PC-9 (cell line): ENCODE measurements around the gene MT1HL1.

ENCODE experiments used
- EZH2 ChIP-seq: fragments of 200-600 bp; sonication (generic); IDR thresholded peaks from 2 replicates; pipeline ENCODE4 v1.8.0; 2017; ENCODE audit warnings: antibody characterized with exemption, low read depth
- TF ChIP-seq, protein P1 (sequence below): fragments of 200-600 bp; sonication (generic); conservative IDR thresholded peaks from 2 replicates; pipeline ENCODE4 v1.6.1; 2017; ENCODE audit warnings: mixed run types, antibody characterized with exemption, mild to moderate bottlenecking, moderate library complexity

- TF ChIP-seq, protein P1, sequence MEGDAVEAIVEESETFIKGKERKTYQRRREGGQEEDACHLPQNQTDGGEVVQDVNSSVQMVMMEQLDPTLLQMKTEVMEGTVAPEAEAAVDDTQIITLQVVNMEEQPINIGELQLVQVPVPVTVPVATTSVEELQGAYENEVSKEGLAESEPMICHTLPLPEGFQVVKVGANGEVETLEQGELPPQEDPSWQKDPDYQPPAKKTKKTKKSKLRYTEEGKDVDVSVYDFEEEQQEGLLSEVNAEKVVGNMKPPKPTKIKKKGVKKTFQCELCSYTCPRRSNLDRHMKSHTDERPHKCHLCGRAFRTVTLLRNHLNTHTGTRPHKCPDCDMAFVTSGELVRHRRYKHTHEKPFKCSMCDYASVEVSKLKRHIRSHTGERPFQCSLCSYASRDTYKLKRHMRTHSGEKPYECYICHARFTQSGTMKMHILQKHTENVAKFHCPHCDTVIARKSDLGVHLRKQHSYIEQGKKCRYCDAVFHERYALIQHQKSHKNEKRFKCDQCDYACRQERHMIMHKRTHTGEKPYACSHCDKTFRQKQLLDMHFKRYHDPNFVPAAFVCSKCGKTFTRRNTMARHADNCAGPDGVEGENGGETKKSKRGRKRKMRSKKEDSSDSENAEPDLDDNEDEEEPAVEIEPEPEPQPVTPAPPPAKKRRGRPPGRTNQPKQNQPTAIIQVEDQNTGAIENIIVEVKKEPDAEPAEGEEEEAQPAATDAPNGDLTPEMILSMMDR, result no peak
- no peak for TF ChIP-seq EZH2
Observed at GRCh38 chr1:237007147-237007881, 3.1 kb upstream of the MT1HL1 start.
